Urinary bladder (tissue), 4 donors: ENCODE measurements around the gene TEX54. TPM values are rescaled to one million over a fixed set of nuclear protein-coding genes. Genes with fewer than 3 reads are reported as not detected.
"Not testable (repeated sequence)": the region's sequence is repeated elsewhere in the genome, so short reads cannot be mapped to it uniquely, and the experiment has no call there.

ENCODE experiments used
- DNase-seq: peaks from one replicate; pipeline ENCODE4 v3.0.0-alpha.2; 2015; ENCODE audit errors: extremely low spot score
- H3K27ac ChIP-seq: one replicate; pipeline ENCODE4 v1.5.1; 2013; ENCODE audit warnings: low read depth, mild to moderate bottlenecking, moderate library complexity
- H3K36me3 ChIP-seq: one replicate; pipeline ENCODE4 v1.6.1; 2013; ENCODE audit warnings: mild to moderate bottlenecking, moderate library complexity; ENCODE audit not compliant: insufficient read depth
- H3K4me1 ChIP-seq: one replicate; pipeline ENCODE4 v1.6.1; 2013; ENCODE audit warnings: mild to moderate bottlenecking, moderate library complexity; ENCODE audit not compliant: insufficient read depth
- H3K4me3 ChIP-seq: one replicate; pipeline ENCODE4 v1.5.1; 2013; ENCODE audit warnings: low read depth, low read length
- WGBS: extraction: QIAGEN DNeasy Blood & Tissue Kit; methylation state at CpG from one replicate; pipeline ENCODE4 v1.1.7; 2013; 5-methylcytosine and 5-hydroxymethylcytosine counted together
- polyA plus RNA-seq: library from polyadenylated mRNA; stranded (reverse); fragments of 200-250 nt; gene quantifications from one replicate; pipeline ENCODE4 v1.2.3, GENCODE V29; 2013
- total RNA-seq: library from RNA; depleted of rRNA; stranded (reverse); fragments of >200 nt; gene quantifications from one replicate; pipeline ENCODE4 v1.2.3, GENCODE V29; 2014
- donor health status: healthy with polysubstance abuse.
- donor health status: healthy.

TEX54 gene
- total and polyA plus RNA-seq, 2 donors: not detected

DNA sequence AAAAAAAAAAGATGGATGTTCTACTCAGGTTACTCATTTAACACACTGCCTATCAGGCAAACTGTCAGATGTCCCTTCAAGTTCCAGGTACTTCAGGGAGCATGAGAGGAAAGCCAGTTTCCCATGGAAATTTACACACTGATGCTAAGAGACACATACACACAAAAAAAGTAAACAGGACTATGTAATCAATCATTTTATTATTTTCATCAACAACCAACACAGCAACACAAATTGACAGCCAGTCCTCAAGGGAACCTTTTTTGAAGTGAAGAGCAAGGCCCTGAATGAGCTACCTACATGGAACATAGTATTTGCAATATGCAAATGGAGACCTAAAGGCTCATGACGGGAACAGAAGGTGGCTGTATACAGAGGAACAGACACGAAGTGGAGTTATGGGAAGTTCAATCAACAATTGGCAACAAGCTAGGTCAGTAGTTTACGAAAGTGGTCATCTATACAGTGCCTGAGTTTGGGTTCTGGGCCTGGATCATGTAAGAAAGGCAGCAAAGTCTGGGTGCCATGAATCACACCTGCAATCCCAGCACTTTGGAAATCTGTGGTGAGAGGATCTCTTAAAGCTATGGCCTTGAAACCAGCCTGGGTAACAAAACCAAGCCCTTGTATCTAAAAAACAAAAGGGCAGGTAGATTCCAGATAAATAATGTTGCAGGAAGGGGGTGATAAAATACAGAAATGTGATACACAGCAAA, 19.3 kb upstream of the TEX54 start:
- Histone ChIP-seq H3K27ac (no peak overlapping the region), H3K36me3 (no peaks in the 10 kb centered on the region), H3K4me1 (no peaks in the 10 kb centered on the region), H3K4me3 (no peak overlapping the region)
- WGBS: 55% methylated on average over 3 of the region's 3 CpGs
- no peak for DNase-seq

DNA sequence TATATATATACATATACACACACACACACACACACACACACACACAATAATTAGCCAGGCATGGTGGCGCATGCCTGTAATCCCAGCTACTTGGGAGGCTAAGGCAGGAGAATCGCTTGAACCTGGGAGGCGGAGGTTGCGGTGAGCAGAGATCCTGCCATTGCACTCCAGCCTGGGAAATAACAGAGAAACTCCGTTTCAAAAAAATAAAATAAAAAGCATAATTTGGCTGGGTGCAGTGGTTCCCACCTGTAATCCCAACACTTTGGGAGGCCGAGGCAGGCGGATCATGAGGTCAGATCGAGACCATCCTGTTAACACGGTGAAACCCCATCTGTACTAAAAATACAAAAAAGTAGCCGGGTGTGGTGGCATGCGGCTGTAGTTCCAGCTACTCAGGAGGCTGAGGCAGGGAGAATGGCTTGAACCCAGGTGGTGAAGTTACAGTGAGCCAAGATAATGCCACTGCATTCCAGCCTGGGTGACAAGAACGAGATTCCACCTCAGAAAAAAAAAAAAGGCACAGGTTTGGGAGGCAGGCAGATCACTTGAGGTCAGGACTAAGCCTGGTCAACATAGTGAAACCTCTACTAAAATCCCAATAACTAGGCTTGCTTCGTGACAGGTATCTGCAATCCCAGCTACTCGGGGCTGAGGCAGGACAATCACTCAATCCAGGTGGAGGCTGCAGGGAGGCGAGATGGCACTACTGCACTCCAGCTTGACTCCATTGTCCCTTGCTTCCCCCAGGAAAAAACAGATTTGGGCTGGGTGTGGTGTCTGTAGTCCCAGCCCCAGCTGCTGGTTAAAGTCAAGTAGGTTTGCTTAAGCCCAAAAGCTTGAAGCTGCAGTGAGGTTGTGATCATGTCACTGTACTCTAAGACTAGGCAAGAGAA, 18.5 kb upstream of the TEX54 start:
- H3K4me3 ChIP-seq: no peak overlapping the region
- whole genome bisulfite sequencing: 52% methylated on average over 15 of the region's 15 CpGs
- DNase-seq: no peak
- no peaks in the 10 kb centered on the region for H3K4me1 ChIP-seq
- no peaks in the 10 kb centered on the region for H3K36me3 ChIP-seq
- no peak overlapping the region for H3K27ac ChIP-seq

DNA sequence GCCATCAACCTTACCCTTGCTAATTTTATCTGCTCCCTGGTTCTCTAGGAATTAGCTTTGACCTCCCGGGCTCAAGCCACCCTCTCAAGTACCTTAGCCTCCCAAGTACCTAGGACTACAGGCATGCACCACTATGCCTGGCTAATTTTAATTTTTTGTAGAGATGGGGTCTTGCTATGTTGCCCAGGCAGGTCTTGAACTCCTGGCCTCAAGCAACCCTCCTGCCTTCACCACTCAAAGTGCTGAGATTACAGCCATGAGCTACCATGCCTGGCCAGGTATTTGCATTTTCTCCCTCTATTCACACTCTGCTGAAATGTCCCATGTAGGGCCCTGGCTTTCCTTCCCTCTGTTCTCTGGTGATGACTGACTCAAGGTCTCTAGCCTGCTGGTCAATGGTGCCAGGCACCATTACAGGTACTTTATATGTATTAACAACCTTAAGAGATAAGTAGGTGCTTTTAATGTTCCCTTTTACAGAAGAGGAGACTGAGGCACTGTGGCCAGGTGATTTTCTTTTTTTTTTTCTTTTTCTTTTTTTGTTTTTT, 15.2 kb upstream of the TEX54 start:
- 91% methylated on average over 1 of the region's 1 CpG for WGBS
- H3K4me3 ChIP-seq: no peak overlapping the region
- DNase-seq: no peak
- H3K36me3 ChIP-seq: no peaks in the 10 kb centered on the region
- H3K27ac ChIP-seq: no peak overlapping the region
- H3K4me1 ChIP-seq: no peaks in the 10 kb centered on the region

DNA sequence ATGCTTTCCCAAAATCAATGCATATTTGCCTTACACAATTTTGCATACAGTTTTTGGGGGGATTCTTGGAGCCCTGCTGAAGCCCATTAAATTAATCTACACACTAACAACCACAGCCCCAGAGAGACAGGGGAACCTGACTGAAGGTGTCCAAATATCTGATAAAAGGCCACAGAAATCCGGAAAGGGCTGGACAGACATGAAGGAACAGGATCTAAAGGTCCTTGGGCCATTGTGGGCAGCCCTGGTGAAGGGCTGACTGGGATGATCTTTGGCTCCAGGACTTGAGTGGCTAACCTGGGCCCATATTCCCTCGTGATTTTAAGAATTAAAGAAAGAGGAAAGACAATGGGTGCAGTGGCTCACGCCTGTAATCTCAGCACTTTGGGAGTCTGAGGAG, 13.5 kb upstream of the TEX54 start:
- DNase-seq: no peak
- WGBS: 89% methylated on average over 3 of the region's 3 CpGs
- no peak overlapping the region for H3K27ac ChIP-seq

DNA sequence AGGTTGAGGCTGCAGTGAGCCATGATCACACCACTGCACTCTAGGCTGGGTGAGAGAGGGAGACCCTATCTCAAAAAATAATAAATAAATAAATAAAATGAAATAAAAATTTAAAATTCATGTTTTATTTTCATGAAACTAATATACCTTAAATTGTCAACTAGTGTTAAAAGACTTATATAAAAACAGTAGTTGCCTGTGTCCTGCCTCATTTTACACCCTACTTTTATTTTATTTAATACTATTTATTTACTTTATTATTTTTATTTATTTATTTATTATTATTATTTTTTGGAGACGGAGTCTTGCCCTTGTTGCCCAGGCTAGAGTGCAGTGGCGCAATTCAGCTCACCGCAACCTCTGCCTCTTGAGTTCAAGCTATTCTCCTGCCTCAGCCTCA, 11.5 kb upstream of the TEX54 start:
- H3K36me3 ChIP-seq: no peaks in the 10 kb centered on the region
- no peaks in the 10 kb centered on the region for H3K4me1 ChIP-seq
- over 99% methylated on average over 3 of the region's 3 CpGs for WGBS
- H3K4me3 ChIP-seq: no peak overlapping the region
- no peak for DNase-seq
- no peak overlapping the region for H3K27ac ChIP-seq

More for the DNA sequence above, 13.5 kb upstream of the TEX54 start:
- Histone ChIP-seq H3K4me3 (no peak overlapping the region), H3K36me3 (no peaks in the 10 kb centered on the region), H3K4me1 (no peaks in the 10 kb centered on the region)

DNA sequence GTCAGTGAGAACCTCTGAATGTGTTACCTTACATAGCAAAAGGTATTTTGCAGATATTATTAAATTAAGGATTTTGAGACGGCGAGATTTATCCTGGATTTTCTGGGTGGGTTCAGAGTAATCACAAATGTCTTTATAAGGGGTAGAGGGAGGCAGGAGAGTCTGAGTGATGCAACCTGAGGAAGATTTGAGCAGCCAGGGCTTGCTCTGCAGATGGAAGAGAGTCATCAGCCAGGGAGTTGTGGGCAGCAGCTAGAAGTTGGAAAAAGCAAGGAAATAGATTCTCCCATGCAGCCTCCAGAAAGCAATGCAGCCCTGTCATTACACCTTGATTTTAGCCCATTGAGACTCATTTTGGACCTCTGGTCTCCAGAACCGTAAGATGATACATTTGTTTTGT, 10.8 kb upstream of the TEX54 start:
- H3K36me3 ChIP-seq: no peaks in the 10 kb centered on the region
- no peak overlapping the region for H3K27ac ChIP-seq
- 97% methylated on average over 3 of the region's 3 CpGs for WGBS
- no peak for DNase-seq
- H3K4me1 ChIP-seq: peaks cover under 1% of the 10 kb centered on the region
- no peak overlapping the region for H3K4me3 ChIP-seq

DNA sequence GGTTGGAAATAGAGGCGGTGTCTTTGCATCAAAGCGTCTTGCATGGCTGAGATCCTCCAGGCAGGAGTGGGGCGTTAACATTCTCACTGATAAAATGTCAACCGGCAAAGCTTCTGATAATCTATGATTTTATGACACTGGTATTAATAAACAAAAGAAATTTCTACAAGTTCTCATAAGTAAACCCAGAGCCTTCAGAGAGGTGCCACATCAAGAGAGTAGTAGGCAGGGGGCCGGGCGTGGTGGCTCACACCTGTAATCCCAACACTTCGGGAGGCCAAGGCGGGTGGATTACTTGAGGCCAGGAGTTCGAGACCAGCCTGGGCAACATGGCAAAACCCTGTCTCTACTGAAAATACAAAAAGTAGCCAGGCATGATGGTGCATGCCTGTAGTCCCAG, 10.2 kb upstream of the TEX54 start:
- H3K27ac ChIP-seq: peak overlapping the region; percentile 99
- not testable (repeated sequence) for H3K36me3 ChIP-seq, H3K4me3 ChIP-seq, H3K4me1 ChIP-seq, DNase-seq
- WGBS: 74% methylated on average over 9 of the region's 9 CpGs

DNA sequence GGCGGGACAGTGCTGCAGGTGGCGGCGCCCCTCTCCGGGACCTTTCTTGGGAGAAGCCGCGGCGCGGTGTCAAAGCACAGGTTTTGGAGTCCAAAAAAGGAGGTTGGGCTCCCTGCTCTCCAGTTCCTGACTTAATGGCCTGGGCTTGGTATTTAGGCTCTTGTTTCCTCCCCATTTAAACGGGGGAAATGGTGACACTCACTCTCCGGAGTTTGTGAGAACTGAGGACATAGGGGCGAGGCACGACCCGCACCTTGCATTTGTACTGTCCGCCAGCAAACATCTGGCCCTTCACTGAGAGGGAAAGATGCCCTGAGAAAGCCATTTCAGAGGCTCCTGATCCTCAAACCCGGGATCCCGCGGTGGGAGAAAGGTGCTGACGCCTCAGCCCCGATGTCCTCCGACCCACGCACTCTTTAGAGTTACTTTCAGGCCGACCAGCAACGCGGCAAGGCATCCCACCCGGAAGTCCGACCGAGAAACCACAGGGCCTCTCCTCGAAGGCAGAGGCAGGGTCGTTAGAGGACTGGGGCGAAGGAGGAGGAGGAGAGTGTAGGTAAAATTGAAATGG, 9.6 kb upstream of the TEX54 start:
- Histone ChIP-seq H3K4me1 (peaks cover 1% of the 10 kb centered on the region), H3K36me3 (no peaks in the 10 kb centered on the region), H3K4me3 (peak overlapping the region; percentile 35), H3K27ac (peak overlapping the region; percentile 99)
- no peak for DNase-seq
- WGBS: 7% methylated on average over 30 of the region's 30 CpGs

DNA sequence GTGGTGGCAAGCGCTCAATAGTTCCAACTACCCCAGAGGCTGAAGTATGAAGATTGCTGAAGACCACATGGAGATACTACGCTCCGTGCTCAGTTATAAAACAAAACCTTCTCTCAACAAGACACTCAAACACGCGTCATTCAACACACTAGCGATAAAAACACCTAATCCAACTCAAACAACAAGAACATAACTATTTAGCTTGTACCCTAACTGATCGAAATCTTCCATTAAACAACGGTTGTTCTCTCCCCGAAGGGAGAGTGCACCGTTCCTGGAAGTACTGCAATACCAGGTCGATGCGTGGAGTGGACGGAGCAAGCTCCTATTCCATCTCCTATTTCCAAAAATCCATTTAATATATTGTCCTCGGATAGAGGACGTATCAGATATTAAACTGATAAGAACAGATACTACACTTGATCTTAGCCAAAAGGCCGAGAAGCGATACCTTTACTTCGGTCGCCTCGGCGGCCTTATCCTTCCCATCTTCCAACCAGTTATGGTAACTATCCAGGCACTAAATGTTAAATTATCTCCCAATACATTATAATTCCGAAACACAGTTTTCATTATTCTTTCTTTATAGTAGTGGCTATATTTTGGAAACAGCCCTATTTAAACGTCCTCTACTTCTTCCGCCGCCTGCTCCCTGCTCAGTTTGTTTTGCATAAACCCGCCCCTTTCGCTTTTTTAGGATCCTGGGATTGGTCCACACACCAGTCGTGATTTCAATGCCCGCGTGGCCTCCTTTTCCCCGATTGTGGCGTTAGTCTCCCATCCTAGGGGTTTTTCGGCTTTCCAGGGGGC, 8.9 kb upstream of the TEX54 start:
- Histone ChIP-seq H3K4me3 (peak overlapping the region; percentile 35), H3K36me3 (no peaks in the 10 kb centered on the region), H3K4me1 (peaks cover 1% of the 10 kb centered on the region), H3K27ac (peak overlapping the region; percentile 99)
- under 1% methylated on average over 33 of the region's 33 CpGs for WGBS
- DNase-seq: peak; percentile 97

DNA sequence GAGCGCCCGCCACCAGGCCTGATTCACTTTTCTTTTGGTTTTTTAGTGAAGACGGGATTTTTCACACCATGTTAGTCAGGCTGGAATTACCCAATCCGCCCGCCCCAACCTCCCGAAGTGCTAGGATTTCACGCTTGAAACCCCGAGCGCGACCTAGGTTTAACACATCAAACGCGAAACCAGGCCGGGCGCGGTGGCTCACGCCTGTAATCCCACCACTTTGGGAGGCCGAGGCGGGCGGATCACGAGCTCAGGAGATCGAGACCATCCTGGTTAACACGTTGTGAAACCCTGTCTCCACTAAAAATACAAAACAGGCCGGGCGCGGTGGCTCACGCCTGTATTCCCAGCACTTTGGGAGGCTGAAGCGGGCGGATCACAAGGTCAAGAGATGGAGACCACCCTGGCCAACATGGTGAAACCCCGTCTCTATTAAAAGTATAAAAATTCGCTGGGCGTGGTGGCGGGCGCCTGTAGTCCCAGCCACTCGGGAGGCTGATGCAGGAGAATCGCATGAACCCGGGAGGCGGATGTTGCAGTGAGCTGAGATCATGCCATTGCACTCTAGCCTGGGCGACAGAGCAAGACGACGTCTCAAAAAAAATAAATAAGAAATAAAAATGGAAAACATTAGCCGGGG, 8.2 kb upstream of the TEX54 start:
- not testable (repeated sequence) for H3K4me1 ChIP-seq, H3K36me3 ChIP-seq, DNase-seq
- Histone ChIP-seq H3K27ac (peak overlapping the region; percentile 96), H3K4me3 (peak overlapping the region; percentile 25)
- 1% methylated on average over 41 of the region's 41 CpGs for WGBS

DNA sequence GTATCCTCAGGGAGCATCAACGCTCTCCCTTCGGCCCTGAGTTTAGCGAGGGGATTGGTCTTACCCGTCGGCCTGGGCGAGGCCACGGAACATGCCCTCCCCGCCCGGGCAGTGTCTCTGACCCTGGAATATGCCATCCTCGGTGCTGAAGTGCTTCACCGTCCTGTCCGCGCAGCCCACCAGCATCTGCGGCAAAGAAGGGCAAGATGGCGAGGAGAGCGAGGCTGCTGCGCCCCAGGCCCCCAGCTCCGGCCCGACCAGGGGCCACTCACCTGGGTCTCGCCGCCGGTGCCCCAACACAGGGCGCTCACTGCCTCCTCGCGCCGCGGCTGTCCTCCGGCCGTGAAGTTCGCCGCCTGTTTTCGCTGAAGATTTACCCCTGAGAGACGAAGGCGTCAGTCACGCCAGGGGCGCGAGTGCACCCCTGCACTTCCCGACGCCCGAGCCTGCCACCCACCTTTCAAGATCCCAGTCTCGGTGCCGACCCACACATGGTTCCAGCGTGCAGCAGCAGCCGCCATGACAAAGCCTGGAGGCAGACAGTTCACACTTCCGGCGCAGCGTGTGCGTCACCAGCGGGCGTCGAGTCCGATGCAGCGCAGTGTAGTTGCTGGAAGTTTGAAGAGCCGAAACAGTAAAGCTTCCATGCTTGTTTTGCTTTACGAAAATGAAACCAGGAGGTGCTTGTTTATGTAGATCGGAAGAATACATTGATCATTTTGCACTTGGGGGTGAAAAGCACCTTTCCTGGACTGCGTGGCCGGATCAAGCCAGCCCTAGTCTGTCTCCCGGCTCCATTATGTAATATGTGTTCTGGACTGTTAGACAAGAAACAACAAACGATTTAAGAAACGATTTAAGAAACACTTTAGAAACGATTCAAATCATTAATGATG, 6.7 kb upstream of the TEX54 start, which contains the start of gene WDR74:
WDR74 (minus strand) TSS at position 541 of the 896 bp plus-strand sequence; CDS start at position 521, 20 bp downstream.
- Histone ChIP-seq H3K36me3 (no peaks in the 10 kb centered on the region), H3K27ac (peak within 1 kb of the TSS; percentile 98), H3K4me1 (peaks cover 1% of the 10 kb centered on the region), H3K4me3 (peak within 1 kb of the TSS; percentile 79)
- DNase-seq: peak; percentile 93
- WGBS: under 1% methylated on average over 62 of the region's 62 CpGs

DNA sequence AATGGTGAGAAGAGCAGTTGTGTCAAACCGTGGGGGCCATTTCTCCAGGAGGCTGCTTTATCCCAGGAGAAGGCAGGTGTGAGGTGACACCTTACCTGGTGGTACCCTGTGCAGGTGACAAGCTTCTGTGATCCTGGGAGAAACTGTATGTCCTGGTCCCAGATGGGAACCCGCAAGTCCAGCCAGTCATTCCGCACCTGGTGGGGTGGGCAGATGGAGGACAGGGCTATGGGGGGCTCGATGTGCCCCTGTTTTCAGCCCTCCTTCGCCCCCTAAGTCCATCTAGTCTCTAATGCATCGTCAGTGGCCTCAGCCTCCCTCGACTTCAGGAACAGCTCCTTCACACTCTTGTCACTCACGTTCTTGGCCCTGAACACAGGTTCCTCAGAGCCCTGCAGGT, 2.7 kb upstream of the TEX54 start:
- WGBS: 90% methylated on average over 8 of the region's 8 CpGs
- Histone ChIP-seq H3K4me1 (peaks cover 1% of the 10 kb centered on the region), H3K27ac (no peak overlapping the region), H3K4me3 (no peak overlapping the region), H3K36me3 (no peaks in the 10 kb centered on the region)
- DNase-seq: no peak
